NCI-H446 (cell line): ENCODE measurements around the gene MAN1C1.
"Not testable (repeated sequence)": the region's sequence is repeated elsewhere in the genome, so short reads cannot be mapped to it uniquely, and the experiment has no call there.

Experiments used
- DNase-seq, 2 experiments: peaks; one replicate each; lab custom pipeline; 2025; lab: John Stamatoyannopoulos, UW

MAN1C1 gene

GRCh38 chr1:25698252-25698651 is 81.7 kb downstream of the MAN1C1 start:
- DNase-seq: no peak

- not testable (repeated sequence) for DNase-seq
Measured at GRCh38 chr1:25699059-25699458, 82.5 kb downstream of the MAN1C1 start.

- peak in 1 of 2 experiments; percentile 30 for DNase-seq
Measured at GRCh38 chr1:25699500-25700143, 83.0 kb downstream of the MAN1C1 start.

- peak; percentile 77 for DNase-seq
Measured at GRCh38 chr1:25700144-25700523, 83.5 kb downstream of the MAN1C1 start.

GRCh38 chr1:25700626-25701025 is 84.0 kb downstream of the MAN1C1 start:
- DNase-seq: peak; percentile 62 to 84

- no peak for DNase-seq
Measured at GRCh38 chr1:25701030-25701785, 84.6 kb downstream of the MAN1C1 start.

- no peak for DNase-seq
Measured at GRCh38 chr1:25702101-25702775, 85.6 kb downstream of the MAN1C1 start.

- DNase-seq: no peak
Measured at GRCh38 chr1:25703041-25703440, 86.5 kb downstream of the MAN1C1 start.

- no peak for DNase-seq
Measured at GRCh38 chr1:25703671-25704266, 87.2 kb downstream of the MAN1C1 start.

GRCh38 chr1:25704267-25704691 is 87.7 kb downstream of the MAN1C1 start:
- peak in 1 of 2 experiments; percentile 38 for DNase-seq

GRCh38 chr1:25705699-25706098 is 89.1 kb downstream of the MAN1C1 start:
- DNase-seq: no peak

- DNase-seq: no peak
Measured at GRCh38 chr1:25706146-25707089, 89.8 kb downstream of the MAN1C1 start.

- no peak for DNase-seq
Measured at GRCh38 chr1:25707280-25708016, 90.9 kb downstream of the MAN1C1 start.

- DNase-seq: no peak
Measured at GRCh38 chr1:25710583-25711347, 94.2 kb downstream of the MAN1C1 start.

- no peak for DNase-seq
Measured at GRCh38 chr1:25711555-25712298, 95.1 kb downstream of the MAN1C1 start.

- no peak for DNase-seq
Measured at GRCh38 chr1:25712299-25712970, 95.8 kb downstream of the MAN1C1 start.

GRCh38 chr1:25713961-25714360 is 97.4 kb downstream of the MAN1C1 start:
- DNase-seq: no peak

- DNase-seq: no peak
Measured at GRCh38 chr1:25714372-25714931, 97.9 kb downstream of the MAN1C1 start.
